GM12878 (cell line): ENCODE data around the gene TMEM184C. TPM values are rescaled to one million over a fixed set of nuclear protein-coding genes. Genes with fewer than 3 reads are reported as not detected.

Experiments
- ATAC-seq: fragments of 200-7000 bp; cut with Tn5 transposase; 3 replicates; pipeline ENCODE4 v1.9.1; 2020; ENCODE audit warnings: mild to moderate bottlenecking, moderate library complexity
- BruUV-seq: library from RNA; stranded (reverse); fragments of 400-500 nt; replicated peaks from 2 replicates; lab custom pipeline; 2021; lab: Mats Ljungman, UMichigan
- CTCF ChIA-PET: fragments of 300-600 bp; sonication (Branson Sonifier 250); formaldehyde crosslinking; extraction: SDS; loops from one replicate; lab custom pipeline; 2021; ENCODE audit warnings: inconsistent platforms; lab: Yijun Ruan, JAX
- POLR2A ChIA-PET: fragments of 350-600 bp; formaldehyde crosslinking; extraction: SDS; loops from one replicate; lab custom pipeline; 2021; ENCODE audit warnings: inconsistent platforms; lab: Charles Lee
- RAD21 ChIA-PET: fragments of 300-600 bp; sonication (Branson Sonifier 250); formaldehyde crosslinking; loops from one replicate; lab custom pipeline; 2023; ENCODE audit warnings: antibody characterized with exemption; ENCODE audit not compliant: unreplicated experiment; lab: Charles Lee
- SMC1A ChIA-PET: fragments of 300-600 bp; sonication (Branson Sonifier 250); formaldehyde crosslinking; loops from one replicate; lab custom pipeline; 2023; ENCODE audit not compliant: unreplicated experiment, uncharacterized antibody; lab: Charles Lee
- DNase-seq: peaks from one replicate; pipeline ENCODE4 v3.0.0-alpha.2; 2011; ENCODE audit warnings: low read depth, low spot score
- FAIRE-seq: peaks from 3 replicates; lab custom pipeline; 2011; peaks lifted over from hg19 to GRCh38; lab: Jason Lieb, UNC
- H2AFZ ChIP-seq: 2 replicates; pipeline ENCODE4 v1.6.0; 2011; ENCODE audit warnings: low read depth, low read length, control low read depth; ENCODE audit not compliant: control insufficient read depth
- H3K27ac ChIP-seq: 2 replicates; pipeline ENCODE4 v1.5.1; 2011; ENCODE audit warnings: control low read depth; ENCODE audit not compliant: control insufficient read depth, insufficient read depth
- H3K27me3 ChIP-seq, 2 experiments: replicated peaks in 1 of 2; 2 replicates each; pipeline versions ENCODE4 v1.6.0 to v1.6.1; 2011; ENCODE audit warnings: low read length in 1 of 2; ENCODE audit not compliant: control insufficient read depth in 2 of 2, insufficient read depth in 2 of 2
- H3K36me3 ChIP-seq, 2 experiments: 2 replicates each; pipeline ENCODE4 v1.5.1; 2011; ENCODE audit warnings: low read length in 1 of 2; ENCODE audit not compliant: control insufficient read depth in 2 of 2, insufficient read depth in 2 of 2
- H3K4me1 ChIP-seq: 2 replicates; pipeline ENCODE4 v1.6.1; 2011; ENCODE audit warnings: mild to moderate bottlenecking, low read length, moderate library complexity, mixed read lengths; ENCODE audit not compliant: control insufficient read depth, insufficient read depth
- H3K4me2 ChIP-seq: 2 replicates; pipeline ENCODE4 v1.6.0; 2011; ENCODE audit warnings: control low read depth; ENCODE audit not compliant: control insufficient read depth, insufficient read depth
- H3K4me3 ChIP-seq: fragments of 200-600 bp; sonication (generic); 2 replicates; pipeline ENCODE4 v1.5.1; 2016
- H3K79me2 ChIP-seq: 2 replicates; pipeline ENCODE4 v1.6.0; 2011; ENCODE audit warnings: low read length; ENCODE audit not compliant: control insufficient read depth, insufficient read depth
- H3K9ac ChIP-seq: 2 replicates; pipeline ENCODE4 v1.8.0; 2011; ENCODE audit warnings: low read length, control low read depth, mixed read lengths; ENCODE audit not compliant: control insufficient read depth, insufficient read depth
- H3K9me3 ChIP-seq: replicated peaks from 3 replicates; pipeline ENCODE4 v1.5.1; 2011; ENCODE audit warnings: mild to moderate bottlenecking, low read length; ENCODE audit not compliant: control insufficient read depth, insufficient read depth
- H4K20me1 ChIP-seq: 2 replicates; pipeline ENCODE4 v1.6.0; 2011; ENCODE audit not compliant: control insufficient read depth, insufficient read depth
- ATF7 ChIP-seq: fragments of 450-650 bp; IDR thresholded peaks from 2 replicates; pipeline ENCODE4 v1.6.1; 2016; ENCODE audit warnings: low read depth, mild to moderate bottlenecking
- CBX5 ChIP-seq: sonication (generic); IDR thresholded peaks from 2 replicates; pipeline ENCODE4 v1.6.1; 2016; ENCODE audit warnings: low read depth, moderate library complexity, mild to moderate bottlenecking, inconsistent platforms
- CHD4 ChIP-seq: fragments of 200-600 bp; sonication (generic); IDR thresholded peaks from 2 replicates; pipeline ENCODE4 v1.6.1; 2016; ENCODE audit warnings: mild to moderate bottlenecking
- FOS ChIP-seq: IDR thresholded peaks from 3 replicates; pipeline ENCODE4 v1.6.1; 2011; ENCODE audit warnings: borderline replicate concordance; ENCODE audit not compliant: insufficient read length; ENCODE audit errors: extremely low read depth
- IRF5 ChIP-seq: fragments of 450-650 bp; IDR thresholded peaks from 2 replicates; pipeline ENCODE4 v1.6.1; 2017; ENCODE audit warnings: borderline replicate concordance
- JUND ChIP-seq: IDR thresholded peaks from 2 replicates; pipeline ENCODE4 v1.6.1; 2012; ENCODE audit warnings: low read depth, mild to moderate bottlenecking, low read length, improper control_type of control experiment, moderate library complexity
- NFYA ChIP-seq: IDR thresholded peaks from 2 replicates; pipeline ENCODE4 v1.6.1; 2011; ENCODE audit warnings: low read depth, mild to moderate bottlenecking, low read length, improper control_type of control experiment, borderline replicate concordance
- NFYB ChIP-seq: IDR thresholded peaks from 2 replicates; pipeline ENCODE4 v1.6.1; 2011; ENCODE audit warnings: low read depth, mild to moderate bottlenecking, low read length, improper control_type of control experiment, moderate library complexity; ENCODE audit not compliant: insufficient read depth
- POLR2A ChIP-seq: IDR thresholded peaks from 2 replicates; pipeline ENCODE4 v1.6.1; 2011; ENCODE audit warnings: low read depth, mild to moderate bottlenecking, low read length
- RB1 ChIP-seq: fragments of 450-650 bp; formaldehyde crosslinking; IDR thresholded peaks from 2 replicates; pipeline ENCODE4 v1.6.1; 2017; ENCODE audit warnings: mild to moderate bottlenecking, borderline replicate concordance
- SMC3 ChIP-seq: IDR thresholded peaks from 2 replicates; pipeline ENCODE4 v1.6.1; 2011; ENCODE audit warnings: low read length, improper control_type of control experiment, borderline replicate concordance
- STAT3 ChIP-seq: IDR thresholded peaks from 2 replicates; pipeline ENCODE4 v1.6.1; 2011; ENCODE audit warnings: low read depth, low read length, improper control_type of control experiment
- TAF1 ChIP-seq: IDR thresholded peaks from 2 replicates; pipeline ENCODE4 v1.6.1; 2011; ENCODE audit warnings: mild to moderate bottlenecking, low read depth, low read length, borderline replicate concordance
- TBL1XR1 ChIP-seq: IDR thresholded peaks from 2 replicates; pipeline ENCODE4 v1.6.1; 2012; ENCODE audit warnings: low read depth, low read length, improper control_type of control experiment
- ZNF24 ChIP-seq: fragments of 450-650 bp; IDR thresholded peaks from 2 replicates; pipeline ENCODE4 v1.6.1; 2017; ENCODE audit warnings: antibody characterized with exemption, mild to moderate bottlenecking
- WGBS: methylation state at CpG from one replicate; pipeline ENCODE4 v1.1.6; 2016; ENCODE audit warnings: low lambda C conversion rate; ENCODE audit not compliant: insufficient replicate concordance, insufficient coverage; ENCODE audit errors: missing lambda C conversion rate; 5-methylcytosine and 5-hydroxymethylcytosine counted together
- in situ Hi-C: fragments of 300-500 bp; cut with MboI; formaldehyde crosslinking; loops from 9 replicates; pipeline ENCODE4 v1.14.3; 2018; ENCODE audit warnings: mixed read lengths
- intact Hi-C: fragments of 100-400 bp; cut with micrococcal nuclease; formaldehyde crosslinking; loops from one replicate; pipeline ENCODE4 v1.14.2; 2022; ENCODE audit not compliant: unreplicated experiment
- polyA plus RNA-seq, 11 experiments: library from polyadenylated mRNA; depleted of rRNA in 4 of 11; unstranded in 6 of 11; stranded (reverse) in 5 of 11; fragments of >200 nt; fragmentation: Nextera tagmentation in 4 of 11; fragmentation: Illumina TruSeq in 1 of 11; extraction: Ambion mirVana in 4 of 11; extraction: Trizol in 1 of 11; gene quantifications; 1 replicate in 1 of 11; 2 replicates in 10 of 11; pipeline versions ENCODE4 v1.2.1 to v1.2.3, GENCODE V29; 2011 to 2016; ENCODE audit warnings: inconsistent platforms in 2 of 11, missing spikeins in 2 of 11, low read depth in 1 of 11
- total RNA-seq, 4 experiments: library from RNA; depleted of rRNA in 3 of 4; stranded (reverse); fragments of >200 nt in 3 of 4; fragmentation: Illumina TruSeq in 1 of 4; extraction: Trizol in 1 of 4; gene quantifications; 2 replicates each; pipeline versions ENCODE4 v1.2.1 to v1.2.3, GENCODE V29; 2013 to 2021

Gene TMEM184C
- total and polyA plus RNA-seq, 10 of the 15 experiments (the other 5 are each of a cell fraction or from before 2014, with no cell fraction given), result 3.4 to 22.6 (median 18.2) TPM

- DNase-seq, result no peak
- in situ Hi-C loops, result no loop called here
- H2AFZ ChIP-seq, result no peak overlapping the region
- H4K20me1 ChIP-seq, result no peaks in the 10 kb centered on the region
- BruUV-seq, result no TSS peak
- no peak overlapping the region for H3K9ac ChIP-seq
- H3K9me3 ChIP-seq, result no peaks in the 10 kb centered on the region
- 33% methylated on average over 3 of the region's 3 CpGs for WGBS
- ChIA-PET POLR2A (interaction anchor here (0.7 kb wide), 1 partner anchor 9 kb away, joined by 3 read pairs; the partner anchor contains the start of gene PRMT9), SMC1A (interaction anchor here (2.1 kb wide), 1 partner anchor 174 kb away, joined by 13 read pairs; no protein-coding TSS in a partner anchor), RAD21 (interaction anchor here (0.8 to 1.2 kb wide), 3 partner anchors 9 to 174 kb away, joined by 3 to 4 read pairs (median 4); partner anchors contain the start of gene PRMT9)
- FAIRE-seq, result no peak
- no peak for ATAC-seq
- H3K4me3 ChIP-seq, result no peak overlapping the region
- H3K27ac ChIP-seq, result no peak overlapping the region
- no peaks in the 10 kb centered on the region for H3K79me2 ChIP-seq
- TF ChIP-seq ATF7 (no peak), ZNF24 (no peak), CBX5 (no peak), IRF5 (no peak), STAT3 (no peak), FOS (no peak), TBL1XR1 (no peak), CHD4 (no peak), NFYB (no peak), RB1 (no peak), POLR2A (no peak), SMC3 (no peak), NFYA (no peak), TAF1 (no peak), JUND (no peak)
- TF ChIP-seq, all 136 proteins: peak for 0
- H3K27me3 ChIP-seq, result peaks cover 0 to 5% of the 10 kb centered on the region in 2 experiments; a peak in 1 of 4 replicates
- H3K4me1 ChIP-seq, result no peaks in the 10 kb centered on the region
- intact Hi-C loops, result no loop called here
- no peak overlapping the region for H3K4me2 ChIP-seq
- CTCF ChIA-PET, result interaction anchor here (0.6 to 3.4 kb wide), 4 partner anchors 40 to 232 kb away, joined by 3 to 24 read pairs (median 4); no protein-coding TSS in a partner anchor
- no peaks in the 10 kb centered on the region for H3K36me3 ChIP-seq
Measured at GRCh38 chr4:147693218-147693617, 76.0 kb downstream of the TMEM184C start.
